OCI-LY1 (cell line): ENCODE measurements around the gene SPATA7.

Experiments used
- H2AFZ ChIP-seq: fragments of 200-600 bp; sonication (generic), shearing (Covaris generic); 2 replicates; pipeline ENCODE4 v1.6.0; 2014; ENCODE audit warnings: antibody characterized with exemption, mild to moderate bottlenecking, low read length
- H3F3A ChIP-seq: fragments of 200-600 bp; sonication (generic), shearing (Covaris generic); 2 replicates; pipeline ENCODE4 v1.6.0; 2014; ENCODE audit warnings: mild to moderate bottlenecking, antibody characterized with exemption, low read length, moderate library complexity; ENCODE audit not compliant: insufficient read depth
- H3K27ac ChIP-seq: fragments of 200-600 bp; sonication (generic); 2 replicates; pipeline ENCODE4 v1.5.1; 2014; ENCODE audit warnings: low read length, mixed run types, mild to moderate bottlenecking, low read depth; ENCODE audit not compliant: poor library complexity, severe bottlenecking
- H3K27me3 ChIP-seq: fragments of 200-600 bp; sonication (generic); 2 replicates; pipeline ENCODE4 v1.6.0; 2014; ENCODE audit warnings: antibody characterized with exemption, mild to moderate bottlenecking, low read length, moderate library complexity; ENCODE audit not compliant: insufficient read depth
- H3K36me3 ChIP-seq: fragments of 200-600 bp; sonication (generic); 2 replicates; pipeline ENCODE4 v1.6.1; 2014; ENCODE audit warnings: mild to moderate bottlenecking, antibody characterized with exemption, low read length, moderate library complexity, mixed read lengths; ENCODE audit not compliant: insufficient read depth
- H3K4me1 ChIP-seq: fragments of 200-600 bp; sonication (generic); 2 replicates; pipeline ENCODE4 v1.5.1; 2014; ENCODE audit warnings: mild to moderate bottlenecking, low read length, moderate library complexity; ENCODE audit not compliant: insufficient read depth, severe bottlenecking
- H3K4me2 ChIP-seq: fragments of 200-600 bp; sonication (generic), shearing (Covaris generic); 2 replicates; pipeline ENCODE4 v1.6.1; 2014; ENCODE audit warnings: low read length
- H3K4me3 ChIP-seq: fragments of 200-600 bp; sonication (generic); 2 replicates; pipeline ENCODE4 v1.5.1; 2014; ENCODE audit warnings: low read length, low read depth, mild to moderate bottlenecking, mixed read lengths; ENCODE audit not compliant: poor library complexity, severe bottlenecking
- H3K79me2 ChIP-seq: fragments of 200-600 bp; shearing (Covaris generic); 2 replicates; pipeline ENCODE4 v1.6.1; 2016; ENCODE audit warnings: mixed run types, low read length, mixed read lengths; ENCODE audit not compliant: insufficient read depth
- H3K9ac ChIP-seq: fragments of 200-600 bp; sonication (generic), shearing (Covaris generic); 2 replicates; pipeline ENCODE4 v1.6.1; 2014; ENCODE audit warnings: mild to moderate bottlenecking, low read length, mixed read lengths
- H3K9me2 ChIP-seq: fragments of 200-600 bp; sonication (generic), shearing (Covaris generic); 2 replicates; pipeline ENCODE4 v1.6.1; 2014; ENCODE audit warnings: low read depth, mild to moderate bottlenecking, low read length, mixed read lengths
- H3K9me3 ChIP-seq: fragments of 200-600 bp; shearing (Covaris generic); 2 replicates; pipeline ENCODE4 v1.6.1; 2014; ENCODE audit warnings: low read length, mixed read lengths
- H4K20me1 ChIP-seq: fragments of 200-600 bp; sonication (generic), shearing (Covaris generic); 2 replicates; pipeline ENCODE4 v1.6.0; 2016; ENCODE audit warnings: mild to moderate bottlenecking, low read length; ENCODE audit not compliant: insufficient read depth
- CTCF ChIP-seq: fragments of 200-600 bp; sonication (generic), shearing (Covaris generic); IDR thresholded peaks from 2 replicates; pipeline ENCODE4 v1.5.1; 2017; ENCODE audit warnings: mild to moderate bottlenecking, antibody characterized with exemption, low read length, moderate library complexity, mixed read lengths
- EZH2 ChIP-seq: fragments of 200-600 bp; sonication (generic), shearing (Covaris generic); IDR thresholded peaks from 2 replicates; pipeline ENCODE4 v1.8.0; 2017; ENCODE audit warnings: borderline replicate concordance, mixed run types, mild to moderate bottlenecking, antibody characterized with exemption, low read length, moderate library complexity, mixed read lengths

SPATA7 gene

GRCh38 chr14:88454886-88455285, 69.4 kb downstream of the SPATA7 start:
- Histone ChIP-seq H3K27me3 (no peaks in the 10 kb centered on the region), H4K20me1 (no peaks in the 10 kb centered on the region), H3K4me2 (no peak overlapping the region), H3K79me2 (no peaks in the 10 kb centered on the region), H3K9me2 (no peaks in the 10 kb centered on the region), H3K9ac (no peak overlapping the region), H3K4me1 (no peaks in the 10 kb centered on the region), H3F3A (no peaks in the 10 kb centered on the region), H3K27ac (no peak overlapping the region), H2AFZ (no peak overlapping the region), H3K36me3 (no peaks in the 10 kb centered on the region), H3K4me3 (no peak overlapping the region), H3K9me3 (no peaks in the 10 kb centered on the region)
- TF ChIP-seq EZH2 (no peak), CTCF (no peak)

DNA sequence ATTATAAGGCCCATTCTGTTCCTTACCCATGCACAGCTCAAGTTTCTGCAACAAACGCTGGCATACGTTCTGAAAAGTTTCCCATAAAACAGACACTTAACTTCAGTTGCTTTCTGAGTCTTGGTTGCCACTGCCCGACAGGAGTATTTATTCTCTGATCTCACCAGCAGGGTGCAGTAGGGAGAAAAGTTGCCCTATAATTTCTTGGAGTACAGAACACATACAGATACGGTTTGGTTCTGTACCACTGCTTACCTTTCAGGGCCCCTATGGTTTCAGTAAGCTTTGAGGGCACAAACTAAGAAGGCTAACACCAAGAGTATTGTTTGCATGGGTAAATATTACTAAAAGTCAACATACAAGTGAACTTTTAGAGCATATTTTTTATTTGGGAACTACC, 77.9 kb downstream of the SPATA7 start:
- H3K27ac ChIP-seq = no peak overlapping the region
- TF ChIP-seq CTCF = peak; percentile 60
- TF ChIP-seq EZH2 = no peak
- no peaks in the 10 kb centered on the region for H4K20me1 ChIP-seq
- no peaks in the 10 kb centered on the region for H3K4me1 ChIP-seq
- H3K9ac ChIP-seq = no peak overlapping the region
- no peaks in the 10 kb centered on the region for H3K9me3 ChIP-seq
- H3F3A ChIP-seq = no peaks in the 10 kb centered on the region
- H2AFZ ChIP-seq = no peak overlapping the region
- no peak overlapping the region for H3K4me3 ChIP-seq
- no peaks in the 10 kb centered on the region for H3K36me3 ChIP-seq
- no peak overlapping the region for H3K4me2 ChIP-seq
- H3K9me2 ChIP-seq = no peaks in the 10 kb centered on the region
- no peaks in the 10 kb centered on the region for H3K79me2 ChIP-seq
- no peaks in the 10 kb centered on the region for H3K27me3 ChIP-seq

DNA sequence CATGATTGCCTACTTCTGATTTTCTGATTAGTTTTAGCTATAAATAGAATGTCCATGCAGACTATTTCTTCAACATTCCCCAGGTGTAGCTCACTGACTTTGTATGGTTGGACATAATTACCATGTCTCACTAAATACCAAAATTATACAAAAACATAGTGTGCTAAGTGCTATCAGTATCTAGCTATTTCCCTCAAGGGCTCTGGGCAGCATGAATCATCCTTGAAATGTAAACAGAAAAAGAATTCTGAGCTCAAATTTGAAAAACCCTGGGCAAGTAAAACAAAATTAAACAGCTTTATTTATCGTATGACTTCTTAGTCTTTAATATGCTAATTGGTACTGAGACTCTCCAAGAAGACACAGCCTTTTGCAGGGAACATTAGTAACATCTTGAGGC, 82.9 kb downstream of the SPATA7 start:
- Histone ChIP-seq H3K36me3 (no peaks in the 10 kb centered on the region), H3K27ac (no peak overlapping the region)

More for the DNA sequence above, 82.9 kb downstream of the SPATA7 start:
- Histone ChIP-seq H3K4me1 (no peaks in the 10 kb centered on the region), H3F3A (no peaks in the 10 kb centered on the region), H2AFZ (no peak overlapping the region), H3K4me3 (no peak overlapping the region), H3K4me2 (no peak overlapping the region), H3K9me3 (no peaks in the 10 kb centered on the region), H3K79me2 (no peaks in the 10 kb centered on the region), H3K9ac (no peak overlapping the region), H3K9me2 (no peaks in the 10 kb centered on the region), H3K27me3 (no peaks in the 10 kb centered on the region), H4K20me1 (no peaks in the 10 kb centered on the region)
- TF ChIP-seq EZH2 (no peak), CTCF (no peak)
